Measurements from ENCODE around the gene ITPRIPL2. TPM values are rescaled to one million over a fixed set of nuclear protein-coding genes. Genes with fewer than 3 reads are reported as not detected.

The ITPRIPL2 gene
- total and polyA plus RNA-seq, 2 of the 13 experiments (the other 11 are each of a cell fraction or from before 2014, with no cell fraction given), result 5.9 to 12.6 TPM

- TF ChIP-seq CREB1 (IDR thresholded peaks at IDR 0.05) (peak; percentile 63), CREB1 (CRISPR knock-in tag; IDR thresholded peaks at IDR 0.05) (no peak; the same call in 1 of the 2 replicates), ZNF746 (CRISPR knock-in tag; IDR thresholded peaks at IDR 0.05) (no peak), ZNF33B (CRISPR knock-in tag; IDR thresholded peaks at IDR 0.05) (no peak), ZBTB33 (CRISPR knock-in tag; IDR thresholded peaks at IDR 0.05) (peak; percentile 45; the same call in 1 of the 2 replicates), CAMTA2 (CRISPR knock-in tag; IDR thresholded peaks at IDR 0.05; ENCODE audit: borderline replicate concordance) (no peak), SOX5 (CRISPR knock-in tag; IDR thresholded peaks at IDR 0.05; ENCODE audit: borderline replicate concordance) (0 out of 2 replicates have a peak, but pooled peaks have one; percentile 54), ZSCAN5A (CRISPR knock-in tag; IDR thresholded peaks at IDR 0.05; ENCODE audit: borderline replicate concordance) (no peak)
- TF ChIP-seq, protein P1, sequence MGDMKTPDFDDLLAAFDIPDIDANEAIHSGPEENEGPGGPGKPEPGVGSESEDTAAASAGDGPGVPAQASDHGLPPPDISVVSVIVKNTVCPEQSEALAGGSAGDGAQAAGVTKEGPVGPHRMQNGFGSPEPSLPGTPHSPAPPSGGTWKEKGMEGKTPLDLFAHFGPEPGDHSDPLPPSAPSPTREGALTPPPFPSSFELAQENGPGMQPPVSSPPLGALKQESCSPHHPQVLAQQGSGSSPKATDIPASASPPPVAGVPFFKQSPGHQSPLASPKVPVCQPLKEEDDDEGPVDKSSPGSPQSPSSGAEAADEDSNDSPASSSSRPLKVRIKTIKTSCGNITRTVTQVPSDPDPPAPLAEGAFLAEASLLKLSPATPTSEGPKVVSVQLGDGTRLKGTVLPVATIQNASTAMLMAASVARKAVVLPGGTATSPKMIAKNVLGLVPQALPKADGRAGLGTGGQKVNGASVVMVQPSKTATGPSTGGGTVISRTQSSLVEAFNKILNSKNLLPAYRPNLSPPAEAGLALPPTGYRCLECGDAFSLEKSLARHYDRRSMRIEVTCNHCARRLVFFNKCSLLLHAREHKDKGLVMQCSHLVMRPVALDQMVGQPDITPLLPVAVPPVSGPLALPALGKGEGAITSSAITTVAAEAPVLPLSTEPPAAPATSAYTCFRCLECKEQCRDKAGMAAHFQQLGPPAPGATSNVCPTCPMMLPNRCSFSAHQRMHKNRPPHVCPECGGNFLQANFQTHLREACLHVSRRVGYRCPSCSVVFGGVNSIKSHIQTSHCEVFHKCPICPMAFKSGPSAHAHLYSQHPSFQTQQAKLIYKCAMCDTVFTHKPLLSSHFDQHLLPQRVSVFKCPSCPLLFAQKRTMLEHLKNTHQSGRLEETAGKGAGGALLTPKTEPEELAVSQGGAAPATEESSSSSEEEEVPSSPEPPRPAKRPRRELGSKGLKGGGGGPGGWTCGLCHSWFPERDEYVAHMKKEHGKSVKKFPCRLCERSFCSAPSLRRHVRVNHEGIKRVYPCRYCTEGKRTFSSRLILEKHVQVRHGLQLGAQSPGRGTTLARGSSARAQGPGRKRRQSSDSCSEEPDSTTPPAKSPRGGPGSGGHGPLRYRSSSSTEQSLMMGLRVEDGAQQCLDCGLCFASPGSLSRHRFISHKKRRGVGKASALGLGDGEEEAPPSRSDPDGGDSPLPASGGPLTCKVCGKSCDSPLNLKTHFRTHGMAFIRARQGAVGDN (CRISPR knock-in tag; IDR thresholded peaks at IDR 0.05), result peak; percentile 39; the same call in 1 of the 2 replicates
- TF ChIP-seq, protein P2, sequence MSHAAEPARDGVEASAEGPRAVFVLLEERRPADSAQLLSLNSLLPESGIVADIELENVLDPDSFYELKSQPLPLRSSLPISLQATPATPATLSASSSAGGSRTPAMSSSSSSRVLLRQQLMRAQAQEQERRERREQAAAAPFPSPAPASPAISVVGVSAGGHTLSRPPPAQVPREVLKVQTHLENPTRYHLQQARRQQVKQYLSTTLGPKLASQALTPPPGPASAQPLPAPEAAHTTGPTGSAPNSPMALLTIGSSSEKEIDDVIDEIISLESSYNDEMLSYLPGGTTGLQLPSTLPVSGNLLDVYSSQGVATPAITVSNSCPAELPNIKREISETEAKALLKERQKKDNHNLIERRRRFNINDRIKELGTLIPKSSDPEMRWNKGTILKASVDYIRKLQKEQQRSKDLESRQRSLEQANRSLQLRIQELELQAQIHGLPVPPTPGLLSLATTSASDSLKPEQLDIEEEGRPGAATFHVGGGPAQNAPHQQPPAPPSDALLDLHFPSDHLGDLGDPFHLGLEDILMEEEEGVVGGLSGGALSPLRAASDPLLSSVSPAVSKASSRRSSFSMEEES (CRISPR knock-in tag; IDR thresholded peaks at IDR 0.05), result no peak
Observed at GRCh38 chr16:19123535-19124178, 9.9 kb downstream of the ITPRIPL2 start (continued).

Data from HepG2 (cell line).